Measurements from ENCODE around the gene GALK2.

Gene GALK2

GRCh38 chr15:49169880-49170597 lies at the start of gene GALK2:
Gene GALK2 (plus strand): TSS chr15:49170247. CDS start chr15:49170323, 76 bp downstream.
- peak within 1 kb of the TSS; percentile 67 for H3K9ac ChIP-seq (ENCODE audit: low read length)
- peak within 1 kb of the TSS; percentile 58 to 85 for H3K4me3 ChIP-seq (ENCODE audit: low read depth in 1 of 2, low read length in 2 of 2)
- H3K9me3 ChIP-seq (ENCODE audit: low read length): no peaks in the 10 kb centered on the region
- peak within 1 kb of the TSS; percentile 70 for H3K27ac ChIP-seq (ENCODE audit: low read depth, low read length)
- H3K4me1 ChIP-seq (ENCODE audit: insufficient read depth, low read length): no peaks in the 10 kb centered on the region
- no peaks in the 10 kb centered on the region for H3K36me3 ChIP-seq (ENCODE audit: insufficient read depth, low read length)
- no peaks in the 10 kb centered on the region for H3K27me3 ChIP-seq (ENCODE audit: control insufficient read depth in 1 of 2, insufficient read depth in 2 of 2, low read length in 2 of 2)

GRCh38 chr15:49120832-49121231 lies 49.2 kb upstream of the GALK2 start:
- no peaks in the 10 kb centered on the region for H3K27me3 ChIP-seq (ENCODE audit: control insufficient read depth in 1 of 2, insufficient read depth in 2 of 2, low read length in 2 of 2)
- H3K9ac ChIP-seq (ENCODE audit: low read length): no peak overlapping the region
- H3K27ac ChIP-seq (ENCODE audit: low read depth, low read length): no peak overlapping the region
- H3K4me3 ChIP-seq (ENCODE audit: low read depth in 1 of 2, low read length in 2 of 2): no peak overlapping the region
- H3K36me3 ChIP-seq (ENCODE audit: insufficient read depth, low read length): no peaks in the 10 kb centered on the region
- no peaks in the 10 kb centered on the region for H3K9me3 ChIP-seq (ENCODE audit: low read length)
- no peaks in the 10 kb centered on the region for H3K4me1 ChIP-seq (ENCODE audit: insufficient read depth, low read length)

GRCh38 chr15:49121901-49122300 lies 48.1 kb upstream of the GALK2 start:
- no peaks in the 10 kb centered on the region for H3K27me3 ChIP-seq (ENCODE audit: control insufficient read depth in 1 of 2, insufficient read depth in 2 of 2, low read length in 2 of 2)
- H3K4me3 ChIP-seq (ENCODE audit: low read depth in 1 of 2, low read length in 2 of 2): no peak overlapping the region
- no peaks in the 10 kb centered on the region for H3K4me1 ChIP-seq (ENCODE audit: insufficient read depth, low read length)
- H3K36me3 ChIP-seq (ENCODE audit: insufficient read depth, low read length): peaks cover 3% of the 10 kb centered on the region
- no peak overlapping the region for H3K9ac ChIP-seq (ENCODE audit: low read length)
- H3K9me3 ChIP-seq (ENCODE audit: low read length): no peaks in the 10 kb centered on the region
- H3K27ac ChIP-seq (ENCODE audit: low read depth, low read length): no peak overlapping the region

GRCh38 chr15:49122541-49123062 lies 47.4 kb upstream of the GALK2 start:
- Histone ChIP-seq H3K9me3 (ENCODE audit: low read length) (no peaks in the 10 kb centered on the region), H3K36me3 (ENCODE audit: insufficient read depth, low read length) (peaks cover 10% of the 10 kb centered on the region), H3K4me1 (ENCODE audit: insufficient read depth, low read length) (no peaks in the 10 kb centered on the region), H3K9ac (ENCODE audit: low read length) (no peak overlapping the region), H3K27me3 (ENCODE audit: control insufficient read depth in 1 of 2, insufficient read depth in 2 of 2, low read length in 2 of 2) (no peaks in the 10 kb centered on the region), H3K27ac (ENCODE audit: low read depth, low read length) (no peak overlapping the region), H3K4me3 (ENCODE audit: low read depth in 1 of 2, low read length in 2 of 2) (no peak overlapping the region)

- H3K4me1 ChIP-seq (ENCODE audit: insufficient read depth, low read length): no peaks in the 10 kb centered on the region
- peaks cover 15% of the 10 kb centered on the region for H3K36me3 ChIP-seq (ENCODE audit: insufficient read depth, low read length)
- H3K27ac ChIP-seq (ENCODE audit: low read depth, low read length): no peak overlapping the region
- H3K9ac ChIP-seq (ENCODE audit: low read length): no peak overlapping the region
- H3K27me3 ChIP-seq (ENCODE audit: control insufficient read depth in 1 of 2, insufficient read depth in 2 of 2, low read length in 2 of 2): no peaks in the 10 kb centered on the region
- no peak overlapping the region for H3K4me3 ChIP-seq (ENCODE audit: low read depth in 1 of 2, low read length in 2 of 2)
- no peaks in the 10 kb centered on the region for H3K9me3 ChIP-seq (ENCODE audit: low read length)
Observed at GRCh38 chr15:49124371-49124770, 45.7 kb upstream of the GALK2 start.

- Histone ChIP-seq H3K27ac (ENCODE audit: low read depth, low read length) (no peak overlapping the region), H3K4me1 (ENCODE audit: insufficient read depth, low read length) (no peaks in the 10 kb centered on the region), H3K27me3 (ENCODE audit: control insufficient read depth in 1 of 2, insufficient read depth in 2 of 2, low read length in 2 of 2) (no peaks in the 10 kb centered on the region), H3K9me3 (ENCODE audit: low read length) (no peaks in the 10 kb centered on the region), H3K9ac (ENCODE audit: low read length) (no peak overlapping the region), H3K4me3 (ENCODE audit: low read depth in 1 of 2, low read length in 2 of 2) (no peak overlapping the region), H3K36me3 (ENCODE audit: insufficient read depth, low read length) (peaks cover 65% of the 10 kb centered on the region)
Observed at GRCh38 chr15:49131403-49131802, 38.6 kb upstream of the GALK2 start.

GRCh38 chr15:49134683-49135341 lies 35.2 kb upstream of the GALK2 start:
- Histone ChIP-seq H3K4me1 (ENCODE audit: insufficient read depth, low read length) (no peaks in the 10 kb centered on the region), H3K9me3 (ENCODE audit: low read length) (no peaks in the 10 kb centered on the region), H3K36me3 (ENCODE audit: insufficient read depth, low read length) (peaks cover 68% of the 10 kb centered on the region), H3K9ac (ENCODE audit: low read length) (no peak overlapping the region), H3K4me3 (ENCODE audit: low read depth in 1 of 2, low read length in 2 of 2) (no peak overlapping the region), H3K27ac (ENCODE audit: low read depth, low read length) (no peak overlapping the region), H3K27me3 (ENCODE audit: control insufficient read depth in 1 of 2, insufficient read depth in 2 of 2, low read length in 2 of 2) (no peaks in the 10 kb centered on the region)

GRCh38 chr15:49135342-49135857 lies 34.6 kb upstream of the GALK2 start:
- H3K9me3 ChIP-seq (ENCODE audit: low read length): no peaks in the 10 kb centered on the region
- H3K9ac ChIP-seq (ENCODE audit: low read length): no peak overlapping the region
- no peaks in the 10 kb centered on the region for H3K4me1 ChIP-seq (ENCODE audit: insufficient read depth, low read length)
- H3K27ac ChIP-seq (ENCODE audit: low read depth, low read length): no peak overlapping the region
- H3K4me3 ChIP-seq (ENCODE audit: low read depth in 1 of 2, low read length in 2 of 2): no peak overlapping the region
- H3K27me3 ChIP-seq (ENCODE audit: control insufficient read depth in 1 of 2, insufficient read depth in 2 of 2, low read length in 2 of 2): no peaks in the 10 kb centered on the region
- peaks cover 62% of the 10 kb centered on the region for H3K36me3 ChIP-seq (ENCODE audit: insufficient read depth, low read length)

- no peak overlapping the region for H3K27ac ChIP-seq (ENCODE audit: low read depth, low read length)
- peaks cover 64% of the 10 kb centered on the region for H3K36me3 ChIP-seq (ENCODE audit: insufficient read depth, low read length)
- H3K27me3 ChIP-seq (ENCODE audit: control insufficient read depth in 1 of 2, insufficient read depth in 2 of 2, low read length in 2 of 2): no peaks in the 10 kb centered on the region
- H3K4me3 ChIP-seq (ENCODE audit: low read depth in 1 of 2, low read length in 2 of 2): no peak overlapping the region
- H3K9ac ChIP-seq (ENCODE audit: low read length): no peak overlapping the region
- no peaks in the 10 kb centered on the region for H3K9me3 ChIP-seq (ENCODE audit: low read length)
- no peaks in the 10 kb centered on the region for H3K4me1 ChIP-seq (ENCODE audit: insufficient read depth, low read length)
Observed at GRCh38 chr15:49135911-49136310, 34.1 kb upstream of the GALK2 start.

GRCh38 chr15:49137861-49138260 lies 32.2 kb upstream of the GALK2 start:
- H3K27ac ChIP-seq (ENCODE audit: low read depth, low read length): no peak overlapping the region
- H3K36me3 ChIP-seq (ENCODE audit: insufficient read depth, low read length): peaks cover 71% of the 10 kb centered on the region

GRCh38 chr15:49145651-49146609 lies 24.1 kb upstream of the GALK2 start:
- Histone ChIP-seq H3K4me1 (ENCODE audit: insufficient read depth, low read length) (peaks cover 15% of the 10 kb centered on the region), H3K4me3 (ENCODE audit: low read depth in 1 of 2, low read length in 2 of 2) (no peak overlapping the region), H3K36me3 (ENCODE audit: insufficient read depth, low read length) (peaks cover 25% of the 10 kb centered on the region), H3K27me3 (ENCODE audit: control insufficient read depth in 1 of 2, insufficient read depth in 2 of 2, low read length in 2 of 2) (no peaks in the 10 kb centered on the region), H3K9ac (ENCODE audit: low read length) (no peak overlapping the region), H3K27ac (ENCODE audit: low read depth, low read length) (no peak overlapping the region), H3K9me3 (ENCODE audit: low read length) (no peaks in the 10 kb centered on the region)

More at GRCh38 chr15:49137861-49138260, 32.2 kb upstream of the GALK2 start:
- Histone ChIP-seq H3K4me3 (ENCODE audit: low read depth in 1 of 2, low read length in 2 of 2) (no peak overlapping the region), H3K27me3 (ENCODE audit: control insufficient read depth in 1 of 2, insufficient read depth in 2 of 2, low read length in 2 of 2) (no peaks in the 10 kb centered on the region), H3K9ac (ENCODE audit: low read length) (no peak overlapping the region), H3K9me3 (ENCODE audit: low read length) (no peaks in the 10 kb centered on the region), H3K4me1 (ENCODE audit: insufficient read depth, low read length) (no peaks in the 10 kb centered on the region)
